Activated CD4-positive, alpha-beta memory T cell treated with anti-CD3 and anti-CD28 coated beads, Interleukin-2, amount 10 ng/mL, durations not matched to agents 7 days and 5 days (primary cell): Measurements from ENCODE around the gene POLR3GL. TPM values are rescaled to one million over a fixed set of nuclear protein-coding genes. Genes with fewer than 3 reads are reported as not detected.

ENCODE experiments used
- CTCF ChIA-PET: fragments of 350-600 bp; sonication (Branson Sonifier 250); formaldehyde crosslinking; loops from one replicate; lab custom pipeline; 2021; ENCODE audit warnings: antibody characterized with exemption, inconsistent platforms; lab: Charles Lee
- POLR2A ChIA-PET: fragments of 350-600 bp; sonication (Branson Sonifier 250); formaldehyde crosslinking; loops from one replicate; lab custom pipeline; 2021; ENCODE audit warnings: antibody characterized with exemption; lab: Charles Lee
- DNase-seq: peaks from one replicate; pipeline ENCODE4 v3.0.0-alpha.2; 2020
- H3K27ac Mint-ChIP-seq: one replicate; pipeline ENCODE4 v1.8.0; 2021; ENCODE audit warnings: mild to moderate bottlenecking, mixed read lengths
- H3K27me3 Mint-ChIP-seq: one replicate; pipeline ENCODE4 v1.8.0; 2021; ENCODE audit warnings: mixed read lengths
- H3K36me3 Mint-ChIP-seq: one replicate; pipeline ENCODE4 v1.8.0; 2021; ENCODE audit warnings: low read depth, mixed read lengths
- H3K4me1 Mint-ChIP-seq: one replicate; pipeline ENCODE4 v1.8.0; 2021; ENCODE audit warnings: mixed read lengths
- H3K4me3 Mint-ChIP-seq: one replicate; pipeline ENCODE4 v1.8.0; 2021; ENCODE audit warnings: mild to moderate bottlenecking, mixed read lengths
- H3K9me3 Mint-ChIP-seq: one replicate; pipeline ENCODE4 v1.8.0; 2021; ENCODE audit warnings: mixed read lengths
- total RNA-seq, 2 experiments: library from RNA; stranded (reverse); gene quantifications; one replicate each; pipeline ENCODE4 v1.2.3, GENCODE V29; 2021

Gene POLR3GL
- total RNA-seq, 2 experiments from 2014 or later = 32.4 to 33.7 TPM

- Mint-ChIP-seq H3K4me1 (peaks cover 8% of the 10 kb centered on the region), H3K27me3 (no peaks in the 10 kb centered on the region), H3K27ac (no peak overlapping the region), H3K36me3 (peaks cover 9% of the 10 kb centered on the region), H3K9me3 (no peaks in the 10 kb centered on the region), H3K4me3 (no peak overlapping the region)
- peak; percentile 79 for DNase-seq
- POLR2A ChIA-PET = interaction anchor here (1.0 to 15.0 kb wide), 14 partner anchors 14 to 132 kb away, joined by 3 to 582 read pairs (median 18); partner anchors contain the start of genes ANKRD34A, LIX1L, NUDT17 and PEX11B
- CTCF ChIA-PET = interaction anchor here (0.6 to 11.3 kb wide), 17 partner anchors 10 to 131 kb away, joined by 3 to 349 read pairs (median 9); partner anchors contain the start of genes ANKRD34A, LIX1L, NUDT17 and PIAS3
These were observed 13.3 kb downstream of the POLR3GL start for GRCh38 chr1:145977486-145978470.

- H3K4me1 Mint-ChIP-seq = peaks cover 7% of the 10 kb centered on the region
- CTCF ChIA-PET = interaction anchor here (0.6 to 11.3 kb wide), 15 partner anchors 8 to 153 kb away, joined by 3 to 349 read pairs (median 23); partner anchors contain the start of genes ANKRD34A, LIX1L, NUDT17 and PIAS3
These were observed 14.0 kb downstream of the POLR3GL start for GRCh38 chr1:145978471-145978853.

GRCh38 chr1:145978854-145979745, 14.6 kb downstream of the POLR3GL start:
- Mint-ChIP-seq H3K4me1 (peaks cover 6% of the 10 kb centered on the region), H3K9me3 (no peaks in the 10 kb centered on the region), H3K27me3 (no peaks in the 10 kb centered on the region), H3K36me3 (peaks cover 9% of the 10 kb centered on the region), H3K27ac (no peak overlapping the region), H3K4me3 (no peak overlapping the region)
- DNase-seq = peak; percentile 90
- POLR2A ChIA-PET = interaction anchor here (0.9 to 15.0 kb wide), 20 partner anchors 14 to 514 kb away, joined by 3 to 582 read pairs (median 10); partner anchors contain the start of genes ANKRD34A, LIX1L, NUDT17 and PEX11B
- CTCF ChIA-PET = interaction anchor here (0.6 to 11.3 kb wide), 16 partner anchors 9 to 154 kb away, joined by 3 to 349 read pairs (median 16); partner anchors contain the start of genes ANKRD34A, LIX1L, NUDT17 and PIAS3

More at GRCh38 chr1:145978471-145978853, 14.0 kb downstream of the POLR3GL start:
- POLR2A ChIA-PET = interaction anchor here (0.9 to 15.0 kb wide), 17 partner anchors 14 to 513 kb away, joined by 3 to 582 read pairs (median 14); partner anchors contain the start of genes ANKRD34A, LIX1L, NUDT17 and PEX11B
- Mint-ChIP-seq H3K4me3 (no peak overlapping the region), H3K27me3 (no peaks in the 10 kb centered on the region), H3K36me3 (peaks cover 9% of the 10 kb centered on the region), H3K27ac (no peak overlapping the region), H3K9me3 (no peaks in the 10 kb centered on the region)
- DNase-seq = no peak

GRCh38 chr1:145979746-145980456, 15.4 kb downstream of the POLR3GL start:
- Mint-ChIP-seq H3K27me3 (no peaks in the 10 kb centered on the region), H3K4me1 (peaks cover 9% of the 10 kb centered on the region), H3K27ac (no peak overlapping the region), H3K4me3 (no peak overlapping the region), H3K36me3 (peaks cover 9% of the 10 kb centered on the region), H3K9me3 (no peaks in the 10 kb centered on the region)
- POLR2A ChIA-PET = interaction anchor here (0.9 to 15.0 kb wide), 20 partner anchors 14 to 155 kb away, joined by 3 to 582 read pairs (median 10); partner anchors contain the start of genes ANKRD34A, LIX1L, NUDT17 and PEX11B
- CTCF ChIA-PET = interaction anchor here (0.5 to 11.3 kb wide), 16 partner anchors 10 to 152 kb away, joined by 3 to 349 read pairs (median 16); partner anchors contain the start of genes ANKRD34A, LIX1L, NUDT17 and PIAS3
- no peak for DNase-seq

- no peaks in the 10 kb centered on the region for H3K9me3 Mint-ChIP-seq
- CTCF ChIA-PET = interaction anchor here (0.5 to 11.3 kb wide), 11 partner anchors 12 to 134 kb away, joined by 3 to 349 read pairs (median 32); partner anchors contain the start of genes ANKRD34A, LIX1L, NUDT17 and POLR3GL
- H3K4me3 Mint-ChIP-seq = no peak overlapping the region
- H3K36me3 Mint-ChIP-seq = peaks cover 9% of the 10 kb centered on the region
- POLR2A ChIA-PET = interaction anchor here (0.9 to 15.0 kb wide), 17 partner anchors 13 to 156 kb away, joined by 3 to 582 read pairs (median 11); partner anchors contain the start of genes ANKRD34A, LIX1L, NUDT17 and PEX11B
- H3K27ac Mint-ChIP-seq = no peak overlapping the region
- DNase-seq = no peak
- H3K27me3 Mint-ChIP-seq = no peaks in the 10 kb centered on the region
- H3K4me1 Mint-ChIP-seq = peaks cover 13% of the 10 kb centered on the region
These were observed 16.0 kb downstream of the POLR3GL start for GRCh38 chr1:145980457-145980994.

- peak overlapping the region; percentile 59 for H3K27ac Mint-ChIP-seq
- no peaks in the 10 kb centered on the region for H3K27me3 Mint-ChIP-seq
- POLR2A ChIA-PET = interaction anchor here (1.4 to 15.0 kb wide), 4 partner anchors 11 to 69 kb away, joined by 3 to 582 read pairs (median 49); partner anchors contain the start of genes ANKRD34A, POLR3GL and TXNIP
- CTCF ChIA-PET = interaction anchor here (6.4 to 11.3 kb wide), 3 partner anchors 10 to 136 kb away, joined by 45 to 349 read pairs (median 177); partner anchors contain the start of genes NUDT17 and TXNIP
- H3K36me3 Mint-ChIP-seq = peaks cover 9% of the 10 kb centered on the region
- no peaks in the 10 kb centered on the region for H3K9me3 Mint-ChIP-seq
- no peak for DNase-seq
- H3K4me3 Mint-ChIP-seq = no peak overlapping the region
- H3K4me1 Mint-ChIP-seq = peaks cover 20% of the 10 kb centered on the region
These were observed 17.7 kb downstream of the POLR3GL start for GRCh38 chr1:145982010-145982723.

- H3K9me3 Mint-ChIP-seq = no peaks in the 10 kb centered on the region
- DNase-seq = no peak
- ChIA-PET POLR2A (interaction anchor here (15.0 kb wide), 1 partner anchor 10 kb away, joined by 582 read pairs; the partner anchor contains the start of gene TXNIP), CTCF (interaction anchor here (1.0 to 11.3 kb wide), 2 partner anchors 19 to 25 kb away, joined by 3 to 349 read pairs; partner anchors contain the start of genes ANKRD34A and POLR3GL)
- H3K27me3 Mint-ChIP-seq = no peaks in the 10 kb centered on the region
- no peak overlapping the region for H3K4me3 Mint-ChIP-seq
- peak overlapping the region; percentile 31 for H3K27ac Mint-ChIP-seq
- peaks cover 25% of the 10 kb centered on the region for H3K4me1 Mint-ChIP-seq
- peaks cover 2% of the 10 kb centered on the region for H3K36me3 Mint-ChIP-seq
These were observed 18.8 kb downstream of the POLR3GL start for GRCh38 chr1:145983206-145983675.

- Mint-ChIP-seq H3K9me3 (no peaks in the 10 kb centered on the region), H3K4me3 (peak overlapping the region; percentile 58)
- POLR2A ChIA-PET = interaction anchor here (1.0 to 15.0 kb wide), 6 partner anchors 9 to 68 kb away, joined by 3 to 582 read pairs (median 4); partner anchors contain the start of genes LIX1L and TXNIP
These were observed 19.7 kb downstream of the POLR3GL start for GRCh38 chr1:145983960-145984830.

GRCh38 chr1:145985129-145985501, 20.6 kb downstream of the POLR3GL start:
- Mint-ChIP-seq H3K4me3 (peak overlapping the region; percentile 58), H3K27ac (peak overlapping the region; percentile 73), H3K9me3 (no peaks in the 10 kb centered on the region), H3K27me3 (no peaks in the 10 kb centered on the region), H3K36me3 (no peaks in the 10 kb centered on the region), H3K4me1 (peaks cover 31% of the 10 kb centered on the region)
- CTCF ChIA-PET = interaction anchor here (1.6 to 11.3 kb wide), 2 partner anchors 13 to 23 kb away, joined by 6 to 349 read pairs; no protein-coding TSS in a partner anchor
- no peak for DNase-seq
- POLR2A ChIA-PET = interaction anchor here (1.0 to 15.0 kb wide), 6 partner anchors 8 to 67 kb away, joined by 3 to 582 read pairs (median 4); partner anchors contain the start of genes LIX1L and TXNIP

More at GRCh38 chr1:145983960-145984830, 19.7 kb downstream of the POLR3GL start:
- CTCF ChIA-PET = interaction anchor here (1.0 to 11.3 kb wide), 3 partner anchors 14 to 24 kb away, joined by 3 to 349 read pairs (median 6); partner anchors contain the start of genes ANKRD34A and POLR3GL
- peak; percentile 62 for DNase-seq
- Mint-ChIP-seq H3K4me1 (peaks cover 31% of the 10 kb centered on the region), H3K27me3 (no peaks in the 10 kb centered on the region), H3K27ac (peak overlapping the region; percentile 73), H3K36me3 (no peaks in the 10 kb centered on the region)
